Right forelimb (tissue), 1 donor: ENCODE data around the gene NLGN4X.

Source experiments
- DNase-seq: peaks from one replicate; pipeline ENCODE4 v3.0.0-alpha.2; 2018

NLGN4X gene

GRCh38 chrX:6228720-6229119, at the start of gene NLGN4X:
Gene NLGN4X (minus strand): TSS chrX:6228867. CDS start chrX:6151466, 77,401 bp downstream.
- peak; percentile 41 for DNase-seq

DNA sequence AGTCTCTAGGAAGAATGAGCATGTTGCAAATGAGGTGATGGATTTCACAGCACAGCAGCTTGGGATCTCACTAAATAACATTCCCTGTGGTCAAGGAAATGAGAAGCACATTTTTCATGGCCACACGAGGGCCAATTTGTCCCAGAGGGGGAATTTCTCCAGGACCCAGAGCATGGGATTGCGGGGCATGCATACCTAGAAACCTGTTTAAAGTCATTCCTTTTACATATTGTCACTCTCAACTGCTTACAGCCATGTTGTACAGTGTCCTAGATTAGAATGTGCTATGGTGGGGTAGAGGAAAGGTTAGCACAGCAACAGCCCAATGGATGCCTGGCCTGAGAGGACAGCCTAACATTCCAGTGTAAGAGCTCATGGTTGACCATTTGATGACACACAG, 37.4 kb upstream of the NLGN4X start:
- DNase-seq, result no peak

- no peak for DNase-seq
Measured at GRCh38 chrX:6262959-6263358, 34.3 kb upstream of the NLGN4X start.

GRCh38 chrX:6257025-6257424, 28.4 kb upstream of the NLGN4X start:
- no peak for DNase-seq

- no peak for DNase-seq
Measured at GRCh38 chrX:6244666-6245065, 16.0 kb upstream of the NLGN4X start.

- DNase-seq, result no peak
Measured at GRCh38 chrX:6238576-6238975, 9.9 kb upstream of the NLGN4X start.

- no peak for DNase-seq
Measured at GRCh38 chrX:6227935-6228334, 732 bp downstream of the NLGN4X start.

DNA sequence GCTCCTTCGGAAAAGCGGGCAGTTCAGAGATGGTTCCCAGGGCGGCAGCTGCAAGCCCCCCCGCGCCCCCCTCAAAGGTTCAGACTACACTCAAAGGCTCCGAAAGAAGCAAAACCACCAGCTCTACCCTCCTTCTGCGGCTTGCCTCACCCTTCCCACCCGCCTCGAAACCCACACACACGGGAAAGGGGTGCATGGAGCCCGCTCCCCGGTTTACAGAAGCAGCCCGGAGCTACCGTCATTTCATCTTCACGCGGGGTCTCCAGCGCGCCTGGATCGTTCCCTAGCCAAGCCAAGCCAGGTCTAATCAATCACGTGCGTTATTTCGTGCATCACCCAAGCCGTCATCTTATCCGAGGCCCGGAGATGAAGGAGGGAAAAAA, 1.2 kb downstream of the NLGN4X start:
- peak; percentile 41 for DNase-seq

GRCh38 chrX:6226596-6227452, 1.8 kb downstream of the NLGN4X start:
- peak; percentile 50 for DNase-seq

GRCh38 chrX:6225911-6226595, 2.6 kb downstream of the NLGN4X start:
- DNase-seq, result peak; percentile 47

GRCh38 chrX:6225288-6225910, 3.3 kb downstream of the NLGN4X start:
- no peak for DNase-seq

DNA sequence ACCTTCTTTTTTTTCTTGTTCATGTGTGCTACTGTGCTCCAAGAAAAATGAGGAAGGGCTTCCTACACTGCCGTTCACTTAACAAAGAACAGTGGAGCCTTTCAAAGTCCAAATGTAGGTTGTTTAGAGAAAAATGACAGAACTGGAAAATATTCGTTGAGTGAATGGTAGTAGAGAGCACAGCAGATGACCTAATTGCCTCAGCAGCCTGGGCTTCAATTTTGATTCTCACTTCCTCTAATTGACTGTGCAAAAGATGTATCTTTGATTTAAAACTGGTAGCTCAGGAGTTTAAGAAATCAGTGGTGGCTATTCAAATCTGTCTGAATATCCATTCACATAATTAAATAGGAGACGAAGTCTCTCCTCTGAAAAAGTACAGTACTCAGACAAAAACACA, 5.2 kb downstream of the NLGN4X start:
- DNase-seq, result no peak

- DNase-seq, result no peak
Measured at GRCh38 chrX:6210230-6210629, 18.4 kb downstream of the NLGN4X start.

GRCh38 chrX:6203462-6204215, 25.0 kb downstream of the NLGN4X start:
- DNase-seq, result no peak

DNA sequence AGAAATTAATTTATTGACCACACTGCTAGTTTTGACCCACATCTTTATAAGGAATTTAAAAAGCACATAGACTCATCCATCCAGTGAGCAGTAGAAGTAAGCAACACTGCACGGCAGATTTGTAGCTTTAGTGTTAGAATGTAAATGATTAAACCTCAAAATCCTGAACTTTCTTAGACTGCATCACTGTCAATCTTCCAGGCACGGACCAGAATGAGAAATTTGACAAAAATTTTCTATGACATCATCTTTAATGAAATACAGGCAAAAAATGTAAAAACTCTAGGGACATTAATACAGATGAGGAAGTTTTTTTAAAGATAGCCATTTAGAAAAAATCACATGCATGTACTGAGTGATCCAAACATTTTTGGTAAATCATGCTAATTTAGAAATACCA, 29.2 kb downstream of the NLGN4X start:
- DNase-seq, result no peak

- no peak for DNase-seq
Measured at GRCh38 chrX:6187256-6187655, 41.4 kb downstream of the NLGN4X start.

GRCh38 chrX:6184900-6185515, 43.7 kb downstream of the NLGN4X start:
- no peak for DNase-seq

- no peak for DNase-seq
Measured at GRCh38 chrX:6175914-6176313, 52.8 kb downstream of the NLGN4X start.

DNA sequence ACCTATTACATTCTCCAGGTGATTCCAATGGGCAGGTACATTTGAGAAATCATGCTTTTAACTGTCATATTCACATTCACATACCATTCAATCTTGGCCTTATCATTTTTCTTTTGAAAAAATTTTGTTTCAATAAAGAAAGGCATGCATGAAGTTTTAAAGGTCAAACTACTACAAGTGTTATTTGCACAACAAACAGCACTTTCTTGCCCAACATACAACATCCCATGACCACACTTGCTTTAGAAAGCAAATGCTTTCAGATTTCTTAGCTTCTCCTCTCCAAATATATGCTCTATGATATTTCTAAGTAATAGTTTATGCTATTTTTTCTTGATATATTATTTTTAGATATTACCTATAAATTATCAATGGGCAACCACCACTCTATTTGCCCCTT, 58.2 kb downstream of the NLGN4X start:
- no peak for DNase-seq

GRCh38 chrX:6169407-6169806, 59.3 kb downstream of the NLGN4X start:
- DNase-seq, result no peak

DNA sequence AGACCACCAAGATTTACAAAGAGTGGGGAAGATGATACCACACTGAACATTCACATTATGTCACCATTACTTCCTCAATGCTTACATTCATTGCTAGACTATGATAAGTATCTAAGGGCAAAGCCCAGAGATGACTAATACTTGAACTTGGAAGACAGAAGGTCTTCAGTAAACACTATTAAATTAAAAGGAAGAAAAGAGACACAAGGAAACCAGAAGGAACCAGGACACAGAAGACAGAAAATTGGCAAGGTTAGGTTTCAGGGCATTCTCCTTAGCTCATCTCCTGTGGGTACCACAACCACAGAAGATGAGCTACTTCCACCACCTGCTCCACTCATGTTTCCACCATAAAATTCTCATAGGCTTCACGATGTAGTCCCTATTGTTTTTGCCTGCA, 64.9 kb downstream of the NLGN4X start:
- DNase-seq, result no peak

DNA sequence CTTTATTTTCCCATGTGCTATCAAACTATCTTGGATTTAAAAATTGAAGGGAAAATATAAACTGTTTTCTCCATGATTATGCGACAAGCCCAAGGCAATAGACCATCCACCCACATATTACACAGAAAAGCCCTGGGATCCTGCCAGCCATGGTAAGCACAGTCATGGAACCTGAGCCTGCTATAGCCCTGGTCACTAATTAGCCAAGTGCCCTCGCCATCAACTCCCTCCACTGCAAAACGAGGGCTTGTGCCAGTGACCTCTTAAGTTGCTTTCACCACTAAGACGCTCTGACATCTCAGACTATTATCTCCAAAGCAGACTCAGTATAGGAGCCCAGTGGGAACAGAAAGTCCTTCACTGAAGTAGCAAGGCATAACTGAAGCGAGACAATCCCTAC, 69.2 kb downstream of the NLGN4X start:
- DNase-seq, result no peak

DNA sequence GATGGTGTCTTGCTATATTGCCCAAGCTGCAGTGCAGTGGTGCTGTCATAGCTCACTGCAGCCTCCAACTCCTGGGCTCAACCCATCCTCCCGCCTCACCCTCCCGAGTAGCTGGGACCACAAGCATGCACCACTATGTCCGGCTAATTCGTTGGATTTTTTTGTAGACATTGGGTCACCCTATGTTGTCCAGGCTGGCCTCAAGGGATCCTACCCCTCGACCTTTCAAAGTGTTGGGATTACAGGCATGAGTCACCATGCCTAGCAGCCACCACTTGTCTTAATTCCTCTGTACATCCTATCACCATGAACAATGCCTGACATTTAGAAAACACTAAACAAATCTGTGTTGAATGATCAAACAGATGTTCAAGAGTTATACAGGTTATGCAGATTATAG, 76.7 kb downstream of the NLGN4X start:
- DNase-seq, result no peak
